ENCODE data around the gene PTPRM.
"Not testable (repeated sequence)": the region's sequence is repeated elsewhere in the genome, so short reads cannot be mapped to it uniquely, and the experiment has no call there.

Gene PTPRM

DNA sequence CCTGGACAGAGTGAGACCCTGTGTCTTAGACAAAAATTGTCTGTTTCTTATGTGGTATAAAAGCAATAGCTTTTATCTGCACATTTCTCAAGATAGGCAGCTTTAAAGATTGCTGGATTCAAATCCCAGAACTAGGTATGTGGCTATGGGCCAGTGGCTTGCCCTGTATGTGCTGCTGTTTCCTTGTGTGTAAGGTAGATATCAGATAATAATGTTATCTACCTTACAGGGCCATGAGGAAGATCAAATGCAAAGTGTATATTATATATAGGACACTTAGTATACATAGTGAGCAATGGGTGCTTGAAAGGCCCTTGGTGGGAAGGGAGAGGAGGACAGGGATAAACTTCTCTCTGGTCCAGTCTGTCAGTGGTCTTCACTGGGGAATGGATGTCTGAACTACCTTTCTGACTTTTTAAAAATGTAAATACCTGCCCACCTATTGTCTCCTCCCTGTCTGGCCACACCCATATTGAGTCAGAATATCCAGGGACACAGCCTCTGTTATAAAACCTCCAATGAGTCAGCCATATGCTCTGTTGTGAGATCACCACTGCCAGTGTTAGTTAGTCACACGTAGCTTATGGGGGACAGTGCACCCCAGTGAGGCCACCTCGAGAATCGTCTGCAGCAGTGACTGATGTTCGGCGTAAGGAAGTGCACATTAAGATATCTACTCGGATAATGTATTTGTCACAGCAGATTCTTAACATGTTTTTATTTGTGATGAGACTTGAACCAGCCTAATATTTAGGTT lies 383.4 kb downstream of the PTPRM start:
- peak; percentile 25 for DNase-seq (ENCODE audit: low spot score)

DNA sequence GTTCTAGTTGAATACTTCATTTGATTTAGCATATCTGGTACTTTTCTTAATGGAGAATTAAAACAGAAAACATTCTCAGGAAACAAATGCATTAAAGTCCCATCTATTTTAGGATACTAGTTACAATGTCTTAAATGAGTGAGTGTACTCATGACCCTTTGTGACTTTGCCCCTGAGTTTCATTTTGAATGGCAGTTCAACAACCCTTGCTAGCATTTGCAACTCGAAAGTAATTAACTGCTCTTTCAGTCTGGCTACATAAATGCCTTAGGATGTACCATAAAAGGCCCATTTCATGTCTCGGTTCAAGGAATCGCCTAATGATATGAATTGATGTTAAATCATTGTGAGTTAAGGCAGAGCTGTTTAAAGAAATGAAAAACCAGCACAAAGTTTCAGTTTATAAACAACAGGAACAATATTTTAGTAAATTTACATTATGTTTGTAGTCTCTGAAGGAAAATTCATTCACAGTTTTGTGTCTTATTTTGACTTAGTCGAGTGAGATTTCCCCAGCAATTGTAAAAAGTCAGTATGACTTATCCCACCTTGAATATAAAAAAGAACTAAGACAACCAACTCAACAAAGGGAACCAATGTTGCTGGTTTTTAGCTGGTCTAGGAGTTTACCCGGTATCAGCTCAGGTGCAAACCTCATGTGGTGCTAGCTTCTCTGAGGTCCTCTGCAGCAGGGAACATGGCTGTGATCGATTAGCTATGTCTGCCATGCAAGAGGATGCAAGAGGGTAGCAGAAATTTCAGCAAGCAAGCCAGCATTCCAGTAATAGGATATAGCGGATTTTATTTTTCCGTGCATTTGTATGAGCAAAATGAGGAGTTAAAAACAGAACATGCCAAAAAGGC lies 386.2 kb downstream of the PTPRM start:
- peak; percentile 61 for DNase-seq (ENCODE audit: low spot score)

DNA sequence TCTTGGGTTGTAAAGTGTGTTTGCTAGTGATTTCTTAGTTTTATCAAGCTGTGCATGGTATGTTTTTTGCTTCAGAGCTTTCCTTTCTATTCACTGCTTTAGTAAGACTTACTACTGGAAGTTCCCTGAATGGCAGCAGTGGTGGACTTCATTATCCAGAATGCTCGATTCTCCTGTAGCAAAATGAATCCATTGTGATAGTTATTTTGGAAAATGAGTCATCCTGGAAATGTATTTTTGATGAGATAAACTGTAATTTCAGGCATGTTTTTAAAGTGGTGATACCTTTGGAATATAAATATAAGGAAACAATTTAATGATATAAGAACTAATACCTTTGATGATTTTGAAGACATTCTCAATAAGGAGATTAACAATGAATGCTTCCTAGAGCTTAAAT lies 387.1 kb downstream of the PTPRM start:
- DNase-seq (ENCODE audit: low spot score), result no peak

DNA sequence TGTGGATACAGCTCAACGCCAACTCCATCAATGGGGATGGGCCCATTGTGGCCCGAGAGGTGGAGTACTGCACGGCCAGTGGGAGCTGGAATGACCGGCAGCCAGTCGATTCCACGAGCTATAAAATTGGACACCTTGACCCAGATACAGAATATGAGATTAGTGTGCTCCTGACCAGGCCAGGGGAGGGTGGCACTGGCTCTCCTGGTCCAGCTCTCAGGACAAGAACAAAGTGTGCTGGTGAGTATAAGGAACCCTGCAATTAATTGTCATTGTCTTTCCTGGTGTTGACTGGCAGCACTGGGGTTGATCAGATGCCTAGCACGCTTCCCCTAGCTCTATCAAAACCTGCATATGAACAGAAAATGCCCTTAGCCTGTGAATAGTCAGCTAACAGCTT lies 388.1 kb downstream of the PTPRM start:
- DNase-seq (ENCODE audit: low spot score), result no peak

DNA sequence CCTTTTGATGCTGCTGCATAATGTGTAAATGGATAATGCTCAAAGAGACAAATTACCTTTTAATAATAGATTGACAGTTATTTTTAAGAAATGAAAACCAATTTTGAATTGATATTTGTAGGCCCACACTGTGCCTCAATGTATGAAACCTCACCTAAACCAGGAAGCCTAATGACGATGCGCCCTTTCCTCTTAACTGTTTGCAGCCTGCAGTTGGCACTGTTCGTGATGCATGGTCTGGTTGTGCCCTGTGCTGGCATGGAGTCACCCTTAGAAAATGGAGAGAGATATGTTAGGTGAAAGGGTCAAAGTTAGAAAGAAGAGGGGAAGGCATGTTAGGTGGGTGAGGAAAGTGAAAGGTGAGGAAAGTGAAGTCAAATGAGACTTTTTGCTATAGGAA lies 390.2 kb downstream of the PTPRM start:
- no peak for DNase-seq (ENCODE audit: low spot score)

DNA sequence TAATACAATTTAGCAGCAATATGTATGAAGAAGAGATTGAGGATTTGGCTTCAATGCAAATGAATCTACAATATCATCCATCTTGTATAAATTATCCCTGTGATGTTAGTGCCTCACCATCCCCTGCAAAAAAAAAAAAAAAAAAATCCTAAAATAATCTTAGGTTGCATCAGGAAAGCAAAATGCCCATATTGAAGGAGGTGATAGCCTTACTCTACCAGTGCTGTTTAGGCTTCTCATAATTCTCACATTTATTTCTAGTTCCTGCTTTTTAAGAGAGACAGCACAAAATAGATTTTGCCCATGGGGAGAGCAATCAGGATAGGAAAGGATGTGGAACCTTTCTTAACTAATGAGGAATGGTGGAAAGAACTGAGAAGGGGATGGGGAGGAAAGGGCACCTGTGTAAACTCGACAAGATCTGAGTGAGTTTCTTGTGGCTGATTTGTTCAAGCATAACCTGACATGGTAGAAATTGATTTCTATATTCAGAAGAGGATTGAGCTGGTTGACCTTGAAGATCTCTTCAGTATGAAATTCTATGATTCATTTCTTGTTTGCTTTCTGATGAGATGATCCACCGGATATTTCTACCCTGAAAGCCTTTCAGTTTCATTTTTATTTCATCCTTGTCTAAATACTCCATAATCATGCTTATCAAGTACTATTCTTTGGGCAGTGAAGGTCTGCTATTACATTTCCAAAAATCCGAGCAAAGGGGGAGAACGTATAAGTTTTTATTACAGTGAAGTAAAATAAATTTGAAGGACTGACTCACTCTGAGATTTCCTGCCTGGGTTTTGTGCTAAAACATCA lies 391.2 kb downstream of the PTPRM start:
- peak; percentile 36 for DNase-seq (ENCODE audit: low spot score)

DNA sequence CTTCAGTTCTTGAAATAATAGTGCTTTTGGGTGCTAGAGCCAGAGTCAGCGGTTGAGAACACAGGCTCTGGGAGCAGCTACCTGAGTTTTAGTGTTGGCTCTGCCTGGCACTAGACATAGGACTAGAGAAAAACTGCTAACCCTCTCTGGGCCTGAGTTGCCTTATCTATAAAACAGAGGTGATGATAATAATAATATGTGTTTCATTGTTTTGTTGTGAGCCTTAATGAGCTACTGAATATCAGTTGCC lies 391.7 kb downstream of the PTPRM start:
- DNase-seq (ENCODE audit: low spot score), result no peak

DNA sequence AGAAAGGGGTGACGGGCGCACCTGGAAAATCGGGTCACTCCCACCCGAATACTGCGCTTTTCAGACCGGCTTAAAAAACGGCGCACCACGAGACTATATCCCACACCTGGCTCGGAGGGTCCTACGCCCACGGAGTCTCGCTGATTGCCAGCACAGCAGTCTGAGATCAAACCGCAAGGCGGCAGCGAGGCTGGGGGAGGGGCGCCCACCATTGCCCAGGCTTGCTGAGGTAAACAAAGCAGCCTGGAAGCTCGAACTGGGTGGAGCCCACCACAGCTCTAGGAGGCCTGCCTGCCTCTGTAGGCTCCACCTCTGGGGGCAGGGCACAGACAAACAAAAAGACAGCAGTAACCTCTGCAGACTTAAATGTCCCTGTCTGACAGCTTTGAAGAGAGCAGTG lies 399.6 kb downstream of the PTPRM start:
- not testable (repeated sequence) for DNase-seq (ENCODE audit: low spot score)

DNA sequence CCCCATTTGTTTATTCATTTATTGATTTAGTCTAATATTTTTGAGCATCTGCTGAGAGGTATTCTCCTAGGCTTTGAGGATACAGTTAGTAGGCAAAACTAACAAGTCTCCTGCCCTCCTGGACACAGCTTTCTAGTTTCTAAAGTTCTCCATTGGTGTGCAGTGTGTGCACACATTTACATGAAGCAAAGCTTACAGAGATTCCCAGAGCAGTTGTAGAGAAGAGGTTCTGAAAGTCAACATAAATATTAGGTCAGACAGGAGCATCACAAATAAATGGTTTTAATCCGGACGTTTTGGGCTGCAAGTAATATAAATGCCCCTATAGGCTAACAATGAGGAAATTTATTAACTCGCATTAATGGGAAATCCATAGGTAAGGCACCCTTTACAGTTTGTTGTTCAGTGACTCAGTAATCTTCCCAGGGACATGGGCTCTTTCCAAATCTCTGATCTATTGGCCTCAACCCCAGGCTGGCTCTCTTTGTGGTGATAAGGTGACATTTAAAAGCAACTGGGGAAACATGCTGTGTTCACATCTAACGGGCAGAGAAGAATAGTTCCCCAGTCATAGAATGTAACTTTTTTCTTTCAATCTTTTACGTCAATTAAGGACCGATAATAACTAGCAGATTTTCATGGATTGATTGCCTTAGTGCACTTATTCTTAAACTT lies 407.2 kb downstream of the PTPRM start:
- DNase-seq (ENCODE audit: low spot score), result no peak

DNA sequence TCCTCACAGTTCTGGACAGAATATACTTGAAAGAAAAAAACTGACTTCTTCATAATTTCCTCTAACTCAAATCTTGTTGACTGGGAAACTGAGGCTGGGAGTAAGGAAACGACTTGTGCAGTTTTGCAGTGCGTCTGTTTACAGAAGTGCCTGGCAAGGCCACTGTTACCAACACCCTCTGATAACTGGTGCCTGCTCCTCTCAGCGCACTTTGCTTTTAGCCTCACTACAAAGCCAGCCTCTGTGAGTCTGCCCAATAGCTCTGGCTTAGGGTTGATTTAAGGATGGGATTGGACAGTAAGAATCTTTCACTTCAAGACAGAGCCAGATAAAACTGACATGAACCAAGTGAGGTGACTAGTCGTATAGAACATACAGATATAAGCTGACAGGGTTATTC lies 410.8 kb downstream of the PTPRM start:
- no peak for DNase-seq (ENCODE audit: low spot score)

DNA sequence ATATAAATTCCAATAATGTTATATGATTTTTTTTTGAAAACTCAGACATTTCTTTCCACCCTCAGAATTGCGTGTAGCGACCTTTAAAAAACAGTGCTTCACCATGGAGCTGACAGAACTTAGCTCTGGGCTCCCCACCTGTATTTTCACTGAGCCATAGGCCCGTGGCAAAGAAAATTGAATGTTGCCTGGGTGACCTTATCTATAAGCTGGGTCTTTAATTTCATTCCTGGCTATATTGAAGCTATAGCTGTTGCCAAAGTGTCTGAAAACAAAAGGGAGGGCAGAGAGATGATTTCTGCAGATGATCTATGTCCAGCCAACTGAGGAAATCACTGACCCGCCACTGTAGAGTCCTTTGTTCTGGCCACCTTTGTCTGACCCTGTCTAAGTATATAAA lies 411.7 kb downstream of the PTPRM start:
- no peak for DNase-seq (ENCODE audit: low spot score)

DNA sequence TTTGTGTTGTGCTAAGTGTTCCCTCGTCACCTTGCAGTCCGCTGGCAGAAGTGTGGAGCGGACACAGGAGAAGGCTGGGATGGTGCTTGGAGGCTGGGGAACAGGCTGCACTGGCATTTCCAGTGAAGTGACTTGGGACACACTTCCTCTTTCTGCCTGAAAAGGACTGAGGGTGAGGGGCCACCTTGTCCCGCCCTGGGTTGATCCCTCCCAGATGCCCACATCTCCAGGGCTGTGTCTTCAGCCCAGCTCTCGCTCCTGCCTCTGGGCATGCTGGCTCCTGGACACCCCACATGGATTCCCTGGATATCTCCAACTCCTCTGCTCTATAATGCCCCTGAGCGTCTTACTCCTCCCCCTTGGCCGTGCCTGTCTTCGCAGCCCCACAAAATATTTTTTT lies 412.6 kb downstream of the PTPRM start:
- no peak for DNase-seq (ENCODE audit: low spot score)

DNA sequence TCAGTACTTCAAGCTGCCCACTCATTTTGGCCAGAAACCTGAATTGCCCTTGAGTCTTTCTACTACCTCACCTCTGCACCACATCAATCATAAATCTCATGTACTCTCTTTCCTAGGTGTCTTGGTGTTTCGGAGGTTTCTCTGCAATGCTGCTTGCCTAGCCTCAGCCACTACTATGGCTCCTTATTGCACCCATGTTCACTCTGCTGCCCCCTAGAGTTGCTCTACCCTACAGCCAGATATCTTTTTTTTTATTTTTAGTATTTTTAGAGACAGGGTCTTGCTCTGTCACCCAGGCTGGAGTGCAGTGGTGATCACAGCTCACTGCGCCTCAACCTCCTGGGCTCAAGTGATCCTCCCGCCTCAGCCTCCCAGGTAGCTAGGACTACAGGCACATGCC lies 413.0 kb downstream of the PTPRM start:
- no peak for DNase-seq (ENCODE audit: low spot score)

DNA sequence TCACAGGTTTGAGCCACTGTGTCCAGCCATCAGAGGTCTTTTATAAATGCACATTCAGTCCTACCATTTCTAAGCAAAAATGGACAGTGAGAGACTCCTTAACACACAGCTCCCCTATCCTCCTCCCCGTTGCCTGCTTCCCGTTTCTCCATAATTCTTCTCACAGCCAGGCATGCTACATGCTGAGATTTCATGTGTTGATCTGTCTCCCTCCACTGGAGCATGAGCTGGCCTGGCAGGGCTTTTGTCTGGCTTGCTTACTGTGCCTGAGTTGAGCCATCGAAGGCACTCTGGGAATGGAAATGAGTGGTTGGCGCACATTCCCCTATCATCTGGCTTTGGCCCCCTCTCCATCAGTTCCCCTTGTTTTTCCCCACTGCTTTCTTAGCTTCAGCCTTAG lies 413.5 kb downstream of the PTPRM start:
- no peak for DNase-seq (ENCODE audit: low spot score)

DNA sequence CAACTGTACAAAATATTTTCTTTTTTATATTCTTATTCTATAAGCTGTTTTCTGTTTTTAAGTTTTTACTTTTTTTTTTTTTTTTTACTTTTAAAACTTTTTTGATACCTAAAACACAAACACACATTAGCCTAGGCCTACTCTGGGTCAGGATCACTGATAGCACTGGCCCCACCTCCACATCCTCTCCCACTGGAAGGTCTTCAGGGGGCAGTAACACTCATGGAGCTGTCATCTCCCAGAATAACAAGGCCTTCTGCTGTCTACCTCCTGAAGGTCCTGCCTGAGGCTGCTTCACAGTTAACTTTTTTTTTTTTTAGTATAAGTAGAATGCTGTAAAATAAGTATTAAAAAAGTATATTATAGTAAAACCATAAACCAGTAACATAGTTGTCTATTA lies 415.1 kb downstream of the PTPRM start:
- DNase-seq (ENCODE audit: low spot score), result no peak

DNA sequence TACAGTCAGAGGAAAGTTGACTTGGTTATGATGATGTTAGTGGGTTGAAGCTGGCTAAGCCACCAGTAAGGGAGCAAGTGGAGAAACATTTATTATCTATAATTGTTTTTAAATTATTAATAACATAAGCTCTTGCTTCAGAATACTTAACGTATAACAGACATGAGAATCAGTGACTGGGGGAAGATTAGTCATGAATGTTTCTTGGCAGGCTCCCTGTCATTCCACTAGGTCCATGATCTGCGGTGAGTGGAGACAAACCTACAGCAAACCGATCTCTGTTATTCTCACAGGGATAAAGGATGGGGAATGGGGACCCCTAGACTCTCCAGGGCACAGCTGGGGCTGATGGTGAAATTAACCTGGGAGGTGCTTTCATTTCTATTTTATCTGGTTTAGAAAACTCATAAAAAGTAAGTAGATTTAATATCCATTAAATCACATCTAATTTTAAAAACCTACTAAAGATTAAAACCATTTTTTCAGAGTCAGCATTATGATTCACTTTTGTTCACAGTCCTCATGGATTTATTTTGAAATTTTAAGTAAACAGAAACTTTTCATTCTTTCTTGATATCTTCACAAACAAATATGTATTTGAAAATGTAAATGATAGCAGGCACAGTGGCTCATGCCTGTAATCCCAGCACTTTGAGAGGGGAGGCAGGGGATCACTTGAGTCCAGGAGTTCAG lies 420.3 kb downstream of the PTPRM start:
- DNase-seq (ENCODE audit: low spot score), result no peak

DNA sequence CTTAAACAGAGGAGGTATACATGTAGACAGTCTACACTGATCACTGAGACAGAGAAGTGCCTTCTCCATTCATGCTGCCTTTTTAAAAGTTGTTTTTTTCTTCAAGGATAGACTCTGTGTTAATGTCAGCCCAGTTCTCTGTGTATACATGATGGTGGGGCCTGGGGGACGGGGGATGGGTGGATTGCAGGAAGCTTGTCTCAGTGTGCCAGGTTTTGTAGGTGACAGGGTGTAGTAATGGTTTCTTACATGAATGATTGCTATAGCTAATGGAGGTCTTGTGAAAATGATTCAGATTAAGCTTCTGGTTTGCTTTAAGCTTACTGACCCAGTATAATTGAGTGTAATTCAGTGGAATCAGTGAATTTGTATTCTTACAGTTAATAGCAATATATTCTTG lies 423.6 kb downstream of the PTPRM start:
- DNase-seq (ENCODE audit: low spot score), result no peak

DNA sequence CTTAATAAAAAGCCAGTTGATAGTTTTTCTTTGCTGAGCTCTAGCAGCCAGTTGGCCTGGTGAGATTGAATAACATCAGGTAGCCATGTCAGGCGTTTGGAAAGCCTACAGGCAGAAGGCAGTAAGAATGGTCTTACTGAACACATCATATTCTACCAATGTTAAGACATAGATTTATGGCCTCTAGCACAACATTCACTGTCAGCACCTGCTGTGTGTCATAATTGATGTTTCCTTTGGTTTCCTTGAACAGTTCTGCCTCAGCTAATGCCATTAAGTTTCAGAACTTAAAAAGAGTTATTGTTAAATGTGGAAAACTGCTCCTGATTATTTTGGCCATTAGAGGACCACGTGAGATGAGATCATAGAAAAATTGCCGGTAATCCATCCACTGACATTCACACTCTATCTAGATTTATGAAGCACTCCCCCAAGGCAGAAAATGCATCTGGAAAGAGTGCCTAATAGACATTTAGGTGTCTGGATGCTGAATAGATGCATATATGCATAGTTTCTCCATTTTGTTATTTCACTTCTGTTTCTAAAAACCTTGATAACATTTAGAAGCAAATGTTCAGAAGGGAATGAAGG lies 434.7 kb downstream of the PTPRM start:
- DNase-seq (ENCODE audit: low spot score), result no peak

DNA sequence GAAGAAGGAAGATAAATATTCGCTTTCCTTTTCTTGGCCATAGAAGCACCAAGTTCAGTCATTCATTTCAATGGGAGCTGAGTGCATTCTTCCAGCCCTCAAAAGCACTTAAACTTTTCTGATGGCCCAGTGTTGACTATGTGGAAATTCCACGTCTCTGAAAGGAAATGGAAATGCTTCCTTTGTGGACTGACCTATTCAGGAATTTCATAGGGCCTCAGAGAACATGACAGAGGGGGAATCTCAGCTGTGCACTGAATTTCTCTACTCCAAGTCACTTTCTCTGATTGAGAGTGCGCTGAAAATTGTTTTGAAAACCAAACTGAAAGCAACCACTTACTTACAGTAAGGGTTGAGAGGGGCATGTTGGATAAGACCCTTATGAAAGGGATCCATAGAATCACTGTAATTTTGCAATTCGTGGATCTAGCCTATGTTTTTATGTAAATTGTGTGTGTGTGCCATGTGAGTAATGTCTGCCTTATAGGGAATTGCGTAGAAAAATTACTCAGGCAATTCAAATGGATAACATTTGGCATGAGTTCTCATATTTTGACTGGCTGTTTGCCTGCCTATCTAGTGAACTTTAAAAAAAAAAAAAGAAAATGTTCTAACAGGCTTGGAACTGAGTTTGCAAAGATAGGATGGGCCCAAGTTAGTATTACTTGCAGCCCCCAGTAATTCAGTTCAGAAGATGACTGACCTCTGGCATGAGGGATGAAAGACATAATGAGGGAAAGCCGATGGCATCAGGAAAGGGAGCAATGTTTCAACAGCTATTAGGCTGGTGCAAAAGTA lies 437.0 kb downstream of the PTPRM start:
- DNase-seq (ENCODE audit: low spot score), result no peak

DNA sequence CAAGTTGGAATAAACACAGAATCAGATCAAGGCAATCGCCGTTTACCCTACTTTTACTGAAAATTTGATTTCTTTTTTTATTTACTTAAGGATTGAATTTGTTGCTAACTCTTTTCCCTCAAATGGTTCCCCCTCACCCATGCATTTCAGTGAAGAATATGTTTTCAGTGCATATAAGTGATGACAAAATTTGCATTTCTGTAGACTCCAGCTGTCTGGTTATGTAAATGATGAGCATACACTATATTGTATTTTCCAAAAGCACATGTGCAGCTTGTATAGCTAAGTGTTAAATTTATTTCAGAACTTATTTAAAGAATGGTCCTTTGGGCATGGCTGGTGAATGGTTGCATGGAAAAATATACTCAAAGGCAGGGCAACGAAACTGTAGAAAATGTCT lies 437.7 kb downstream of the PTPRM start:
- no peak for DNase-seq (ENCODE audit: low spot score)
